Measurements from ENCODE around the gene PLEK2. TPM values are rescaled to one million over a fixed set of nuclear protein-coding genes. Genes with fewer than 3 reads are reported as not detected.

PLEK2 gene
- total RNA-seq, 1 donor from 2014 or later, result 111 TPM

DNA sequence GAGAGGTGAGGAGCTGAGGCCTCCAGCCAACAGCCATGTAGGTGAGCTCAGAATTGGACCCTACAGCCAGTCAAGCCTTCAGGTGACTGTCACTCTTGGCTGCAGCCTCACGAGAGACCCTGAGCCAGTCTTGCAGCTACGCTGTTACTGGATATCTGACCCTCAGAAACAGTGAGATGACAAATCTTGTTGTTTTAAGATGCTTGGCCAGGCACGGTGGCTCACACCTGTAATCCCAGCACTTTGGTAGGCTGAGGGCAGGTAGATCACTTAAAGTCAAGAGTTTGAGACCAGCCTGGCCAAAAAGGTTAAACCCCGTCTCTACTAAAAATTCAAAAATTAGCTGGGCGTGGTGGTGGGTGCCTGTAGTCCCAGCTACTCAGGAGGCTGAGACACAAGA, 6.2 kb downstream of the PLEK2 start:
- H3K36me3 ChIP-seq (ENCODE audit: control insufficient read depth, insufficient read depth, low read length), result peaks cover 4% of the 10 kb centered on the region
- DNase-seq (ENCODE audit: low read depth) (no peak), FAIRE-seq (no peak)
- H3K27me3 ChIP-seq (ENCODE audit: control insufficient read depth, insufficient read depth, low read length), result no peaks in the 10 kb centered on the region
- H3K4me3 ChIP-seq (ENCODE audit: low read depth, low read length), result no peak overlapping the region
- TF ChIP-seq, protein P1, sequence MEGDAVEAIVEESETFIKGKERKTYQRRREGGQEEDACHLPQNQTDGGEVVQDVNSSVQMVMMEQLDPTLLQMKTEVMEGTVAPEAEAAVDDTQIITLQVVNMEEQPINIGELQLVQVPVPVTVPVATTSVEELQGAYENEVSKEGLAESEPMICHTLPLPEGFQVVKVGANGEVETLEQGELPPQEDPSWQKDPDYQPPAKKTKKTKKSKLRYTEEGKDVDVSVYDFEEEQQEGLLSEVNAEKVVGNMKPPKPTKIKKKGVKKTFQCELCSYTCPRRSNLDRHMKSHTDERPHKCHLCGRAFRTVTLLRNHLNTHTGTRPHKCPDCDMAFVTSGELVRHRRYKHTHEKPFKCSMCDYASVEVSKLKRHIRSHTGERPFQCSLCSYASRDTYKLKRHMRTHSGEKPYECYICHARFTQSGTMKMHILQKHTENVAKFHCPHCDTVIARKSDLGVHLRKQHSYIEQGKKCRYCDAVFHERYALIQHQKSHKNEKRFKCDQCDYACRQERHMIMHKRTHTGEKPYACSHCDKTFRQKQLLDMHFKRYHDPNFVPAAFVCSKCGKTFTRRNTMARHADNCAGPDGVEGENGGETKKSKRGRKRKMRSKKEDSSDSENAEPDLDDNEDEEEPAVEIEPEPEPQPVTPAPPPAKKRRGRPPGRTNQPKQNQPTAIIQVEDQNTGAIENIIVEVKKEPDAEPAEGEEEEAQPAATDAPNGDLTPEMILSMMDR (IDR thresholded peaks at IDR 0.05; ENCODE audit: insufficient read depth, low read length, severe bottlenecking), result no peak

DNA sequence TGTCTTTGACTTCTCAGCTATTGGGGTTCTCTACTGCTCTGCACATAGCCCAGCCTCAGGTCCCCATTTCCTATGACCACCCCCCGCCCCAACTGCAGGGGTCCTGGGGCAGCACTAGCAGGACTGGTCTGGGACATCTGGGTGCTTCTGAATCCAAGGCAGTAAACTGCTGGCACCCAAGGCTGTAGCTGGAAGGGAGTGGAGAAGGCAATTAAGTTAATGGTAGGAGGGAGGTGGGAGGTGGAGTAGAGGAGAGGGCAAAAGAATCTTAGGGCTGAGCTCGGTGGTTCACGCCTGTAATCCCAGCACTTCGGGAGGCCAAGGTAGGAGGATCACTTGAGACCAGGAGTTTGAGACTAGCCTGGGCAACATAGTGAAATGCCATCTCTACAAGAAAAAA, 11.5 kb downstream of the PLEK2 start:
- Histone ChIP-seq H3K36me3 (ENCODE audit: control insufficient read depth, insufficient read depth, low read length) (peaks cover 6% of the 10 kb centered on the region), H3K4me3 (ENCODE audit: low read depth, low read length) (no peak overlapping the region), H3K27me3 (ENCODE audit: control insufficient read depth, insufficient read depth, low read length) (no peaks in the 10 kb centered on the region)
- FAIRE-seq (no peak), DNase-seq (ENCODE audit: low read depth) (no peak)
- TF ChIP-seq, protein P1 (IDR thresholded peaks at IDR 0.05; ENCODE audit: insufficient read depth, low read length, severe bottlenecking), result no peak

DNA sequence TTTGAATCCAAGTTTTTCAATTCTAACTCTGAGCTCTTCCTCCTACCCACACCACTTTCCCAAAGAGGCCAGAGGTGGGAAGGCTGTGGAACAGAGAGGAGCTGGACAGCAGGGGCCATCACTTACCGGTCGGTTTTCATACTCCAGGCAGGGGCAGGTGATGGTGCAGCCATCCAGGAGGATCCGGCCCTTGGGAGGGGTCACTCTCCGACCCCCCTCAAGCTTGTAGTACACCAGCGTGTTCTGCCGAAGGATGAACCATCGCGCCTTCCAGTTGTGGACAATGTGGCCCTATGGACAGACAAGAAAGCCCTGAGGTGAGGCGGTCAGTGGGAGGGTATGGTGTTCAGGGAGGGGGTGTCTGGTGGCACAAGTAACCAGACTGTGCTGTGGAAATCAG, 14.4 kb downstream of the PLEK2 start:
- no peak for FAIRE-seq
- Histone ChIP-seq H3K27me3 (ENCODE audit: control insufficient read depth, insufficient read depth, low read length) (no peaks in the 10 kb centered on the region), H3K4me3 (ENCODE audit: low read depth, low read length) (no peak overlapping the region), H3K36me3 (ENCODE audit: control insufficient read depth, insufficient read depth, low read length) (peaks cover 12% of the 10 kb centered on the region)
- no peak for DNase-seq (ENCODE audit: low read depth)
- TF ChIP-seq, protein P1 (IDR thresholded peaks at IDR 0.05; ENCODE audit: insufficient read depth, low read length, severe bottlenecking), result no peak

DNA sequence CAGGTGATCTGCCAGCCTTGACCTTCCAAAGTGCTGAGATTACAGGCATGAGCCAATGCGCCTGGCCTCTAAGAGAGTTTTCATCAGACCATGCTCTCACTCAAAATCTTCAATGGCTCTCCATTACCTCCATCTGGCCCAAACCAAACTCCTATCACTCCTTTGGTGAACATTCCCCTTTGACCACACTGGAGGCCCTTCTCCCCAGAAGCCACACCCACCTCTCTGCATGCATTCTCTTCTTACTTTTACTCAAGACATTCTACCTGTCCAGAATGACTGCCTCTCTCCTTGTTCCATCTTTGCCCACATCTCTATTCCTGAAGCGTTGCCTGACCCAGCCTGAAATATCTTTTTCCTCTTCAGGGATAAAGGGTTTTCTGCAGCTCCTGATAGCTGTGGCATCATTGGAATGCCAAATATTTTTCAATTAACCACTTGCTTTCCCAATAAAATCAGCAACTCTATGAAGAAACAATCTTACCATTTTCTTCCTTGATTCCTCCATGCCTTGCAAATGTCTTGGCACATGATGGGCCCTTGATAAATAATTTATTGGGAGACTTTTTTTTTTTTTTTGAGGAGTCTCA, 15.5 kb downstream of the PLEK2 start:
- FAIRE-seq, result no peak
- TF ChIP-seq, protein P1 (IDR thresholded peaks at IDR 0.05; ENCODE audit: insufficient read depth, low read length, severe bottlenecking), result no peak
- Histone ChIP-seq H3K4me3 (ENCODE audit: low read depth, low read length) (no peak overlapping the region), H3K27me3 (ENCODE audit: control insufficient read depth, insufficient read depth, low read length) (no peaks in the 10 kb centered on the region), H3K36me3 (ENCODE audit: control insufficient read depth, insufficient read depth, low read length) (peaks cover 16% of the 10 kb centered on the region)
- DNase-seq (ENCODE audit: low read depth), result no peak

DNA sequence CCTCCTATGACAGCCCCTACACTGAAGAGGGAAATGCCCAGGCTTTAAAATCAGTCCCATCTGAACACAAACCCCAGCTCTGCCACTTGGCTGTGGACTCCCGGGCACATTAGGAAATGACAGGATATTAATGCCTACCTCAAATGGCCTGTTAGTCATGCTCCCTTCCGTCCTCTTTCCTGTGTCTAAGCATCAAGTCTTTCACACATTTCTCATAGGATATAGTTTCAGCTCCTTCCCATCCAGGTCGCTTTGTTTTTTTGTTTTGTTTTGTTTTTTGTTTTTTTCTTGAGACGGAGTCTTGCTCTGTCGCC, 16.1 kb downstream of the PLEK2 start:
- Histone ChIP-seq H3K4me3 (ENCODE audit: low read depth, low read length) (no peak overlapping the region), H3K27me3 (ENCODE audit: control insufficient read depth, insufficient read depth, low read length) (no peaks in the 10 kb centered on the region), H3K36me3 (ENCODE audit: control insufficient read depth, insufficient read depth, low read length) (peaks cover 19% of the 10 kb centered on the region)
- TF ChIP-seq, protein P1 (IDR thresholded peaks at IDR 0.05; ENCODE audit: insufficient read depth, low read length, severe bottlenecking), result no peak
- DNase-seq (ENCODE audit: low read depth), result no peak
- no peak for FAIRE-seq

All from bronchial epithelial cell (primary cell).